Central memory CD4-positive, alpha-beta T cell (primary cell): ENCODE measurements around the gene IDH3B.
"Not testable (repeated sequence)": the region's sequence is repeated elsewhere in the genome, so short reads cannot be mapped to it uniquely, and the experiment has no call there.

Experiments used
- DNase-seq: peaks from one replicate; pipeline ENCODE4 v3.0.0; 2022

The IDH3B gene

DNA sequence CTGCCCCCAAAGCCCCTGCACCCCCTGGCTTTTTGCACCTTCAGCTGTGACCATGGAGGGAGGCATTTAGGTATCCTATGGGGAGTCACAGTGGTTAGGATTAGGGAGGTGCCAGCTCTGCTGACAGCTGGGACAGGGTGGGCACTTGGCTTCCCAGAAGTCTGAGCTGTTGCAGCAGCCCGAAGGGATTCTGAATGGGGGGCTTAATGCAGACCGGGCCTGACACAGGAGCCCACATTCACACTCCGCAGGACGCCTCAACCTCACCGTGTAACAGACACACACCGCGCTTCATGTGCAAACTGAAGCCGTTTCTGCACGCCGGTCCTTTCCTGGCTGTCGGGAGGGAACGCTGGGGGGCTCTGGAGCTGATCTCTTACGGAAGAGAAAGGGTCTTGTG lies 30.5 kb upstream of the IDH3B start:
- no peak for DNase-seq

DNA sequence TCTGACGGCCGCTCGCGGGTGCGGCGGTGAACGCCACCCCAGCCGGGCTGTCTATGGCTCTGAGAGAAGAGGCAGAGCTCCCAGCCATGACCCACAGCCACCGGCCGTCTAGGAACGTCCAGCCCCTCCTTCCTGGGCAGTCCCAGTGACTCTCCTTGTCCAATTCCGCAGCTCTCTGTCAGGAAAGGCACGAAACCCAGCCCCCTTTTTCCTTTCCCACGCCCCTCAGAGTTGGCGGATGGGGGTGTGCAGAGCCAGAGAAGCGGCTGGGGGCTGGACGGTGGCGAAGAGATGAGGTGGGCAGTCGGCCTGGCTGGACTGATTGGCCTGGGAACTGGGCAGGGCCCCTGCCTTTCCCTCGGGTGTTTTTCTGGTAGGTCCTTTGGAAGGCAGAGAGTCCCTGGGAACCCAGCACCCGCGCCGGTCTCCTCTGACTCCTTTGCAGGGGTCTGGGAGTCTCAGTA lies 30.0 kb upstream of the IDH3B start:
- no peak for DNase-seq

GRCh38 chr20:2693286-2694007 lies 29.4 kb upstream of the IDH3B start:
- peak; percentile 18 for DNase-seq

DNA sequence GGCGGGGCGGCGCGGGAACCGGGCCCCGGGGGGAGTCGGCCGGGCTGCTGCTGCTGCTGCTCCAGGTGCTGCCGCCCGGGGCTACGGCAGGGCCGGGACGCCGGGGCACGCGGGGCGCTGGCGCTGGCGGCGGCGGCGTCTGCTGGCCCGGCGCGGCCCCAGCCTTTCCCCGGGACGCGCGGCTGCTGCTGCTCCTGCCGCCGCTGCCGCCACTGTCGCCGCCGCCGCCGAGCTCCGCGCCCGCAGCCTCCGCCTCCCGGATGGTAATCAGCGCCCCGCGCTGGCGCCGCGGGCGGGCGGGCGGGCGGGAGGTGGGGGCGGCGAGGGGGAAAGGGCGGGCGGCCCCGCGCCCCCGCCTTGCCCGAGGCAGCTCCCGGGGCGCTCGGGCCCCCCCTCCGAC lies 28.9 kb upstream of the IDH3B start:
- no peak for DNase-seq

GRCh38 chr20:2692036-2692885 lies 28.2 kb upstream of the IDH3B start, which contains the start of gene EBF4:
Gene EBF4 (plus strand): TSS chr20:2692780. CDS start chr20:2693646, 866 bp downstream.
- DNase-seq: peak; percentile 19

DNA sequence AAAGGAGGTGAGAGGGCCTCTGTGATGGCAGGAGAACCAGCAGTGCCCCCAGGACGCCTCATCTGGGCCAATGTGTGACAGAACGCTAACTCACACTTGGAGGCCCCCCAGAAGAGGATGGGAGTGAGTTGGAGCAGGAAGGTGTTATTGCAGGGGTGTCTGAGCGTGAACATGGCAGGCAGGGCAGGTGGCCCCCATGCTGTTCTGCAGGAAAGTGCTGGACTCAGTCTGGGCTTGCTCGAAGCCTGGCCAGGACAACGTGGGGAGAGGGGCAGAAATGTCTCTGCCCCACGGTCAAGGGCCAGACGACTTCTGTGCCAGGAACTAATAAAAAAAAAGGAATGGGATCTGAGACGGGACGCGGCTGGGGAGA lies 27.6 kb upstream of the IDH3B start:
- no peak for DNase-seq

GRCh38 chr20:2691127-2691526 lies 27.1 kb upstream of the IDH3B start:
- no peak for DNase-seq

DNA sequence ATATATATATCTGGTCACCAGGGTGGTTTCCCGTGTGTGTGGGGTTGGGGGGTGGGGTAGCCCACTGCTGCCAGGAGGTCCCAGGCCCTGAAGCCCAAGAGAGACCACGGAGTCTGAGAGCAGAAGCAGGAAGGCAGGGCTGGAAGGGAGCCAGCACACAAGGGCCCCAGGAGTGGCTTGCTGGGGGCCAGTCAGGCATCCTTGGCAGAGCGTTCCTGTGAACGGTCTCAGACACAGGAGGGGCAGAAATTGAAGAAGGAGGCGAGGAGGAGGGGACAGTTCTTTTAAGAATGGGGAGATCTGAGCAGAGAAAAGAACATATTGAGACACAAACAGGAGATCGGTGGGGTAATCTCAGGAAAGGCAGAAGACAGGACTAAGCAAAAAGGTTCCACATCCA lies 26.7 kb upstream of the IDH3B start:
- no peak for DNase-seq

GRCh38 chr20:2690213-2690612 lies 26.2 kb upstream of the IDH3B start:
- no peak for DNase-seq

- DNase-seq: peak; percentile 80
Measured at GRCh38 chr20:2688041-2688591, 24.1 kb upstream of the IDH3B start.

DNA sequence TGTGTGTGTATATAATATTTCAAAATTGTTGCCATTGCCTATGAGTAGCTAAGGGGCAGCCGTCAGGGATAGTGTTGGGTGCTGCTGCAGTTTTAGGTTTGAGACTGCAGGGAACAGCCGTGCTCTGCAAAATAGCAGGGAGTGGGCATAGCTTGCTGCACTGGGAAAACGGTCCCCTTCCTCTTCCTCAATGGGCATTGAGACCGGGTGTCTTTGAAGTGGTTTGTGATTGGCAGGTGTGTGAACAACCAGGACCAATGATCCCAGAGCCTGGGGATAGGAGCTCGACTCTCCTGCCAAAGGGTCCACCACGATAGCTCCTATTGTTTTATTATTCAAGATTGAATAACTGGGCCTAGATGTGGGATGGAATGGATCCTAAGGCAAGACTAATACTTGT lies 23.5 kb upstream of the IDH3B start:
- no peak for DNase-seq

DNA sequence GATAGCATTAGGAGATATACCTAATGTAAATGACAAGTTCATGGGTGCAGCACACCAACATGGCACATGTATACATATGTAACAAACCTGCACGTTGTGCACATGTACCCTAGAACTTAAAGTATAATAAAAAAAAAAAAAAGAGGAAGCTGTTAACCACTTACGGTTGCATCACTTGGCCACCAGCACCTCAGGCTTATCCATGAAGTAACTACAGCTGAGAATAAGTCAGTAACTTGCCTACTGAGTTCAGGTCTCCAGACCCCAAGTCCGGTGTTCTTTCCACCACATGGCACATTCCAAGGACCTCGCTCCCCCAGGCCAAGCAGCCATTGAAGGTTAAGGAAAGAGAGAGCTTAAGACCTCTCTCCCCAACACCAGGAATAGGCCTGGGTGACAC lies 20.8 kb upstream of the IDH3B start:
- not testable (repeated sequence) for DNase-seq

- DNase-seq: not testable (repeated sequence)
Measured at GRCh38 chr20:2682040-2682439, 18.0 kb upstream of the IDH3B start.

DNA sequence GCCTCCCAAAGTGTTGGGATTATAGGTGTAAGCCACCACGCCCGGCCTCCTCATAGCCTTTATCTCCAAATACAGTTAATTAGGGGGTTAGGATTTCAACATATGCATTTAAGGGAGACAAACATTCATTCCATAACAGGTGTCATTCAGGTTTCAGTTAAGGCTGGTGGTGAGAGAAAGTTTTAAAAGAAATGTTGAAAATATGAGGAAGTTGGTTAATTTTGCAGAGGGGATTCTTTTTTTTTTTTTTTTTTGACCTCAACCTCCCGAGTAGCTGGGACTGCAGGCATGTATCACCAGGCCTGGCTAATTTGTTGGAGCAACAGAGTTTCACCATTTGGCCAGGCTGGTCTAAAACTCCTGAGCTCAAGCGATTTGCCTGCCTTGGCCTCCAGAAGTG lies 16.0 kb upstream of the IDH3B start:
- no peak for DNase-seq

GRCh38 chr20:2673453-2673852 lies 9.4 kb upstream of the IDH3B start:
- no peak for DNase-seq

DNA sequence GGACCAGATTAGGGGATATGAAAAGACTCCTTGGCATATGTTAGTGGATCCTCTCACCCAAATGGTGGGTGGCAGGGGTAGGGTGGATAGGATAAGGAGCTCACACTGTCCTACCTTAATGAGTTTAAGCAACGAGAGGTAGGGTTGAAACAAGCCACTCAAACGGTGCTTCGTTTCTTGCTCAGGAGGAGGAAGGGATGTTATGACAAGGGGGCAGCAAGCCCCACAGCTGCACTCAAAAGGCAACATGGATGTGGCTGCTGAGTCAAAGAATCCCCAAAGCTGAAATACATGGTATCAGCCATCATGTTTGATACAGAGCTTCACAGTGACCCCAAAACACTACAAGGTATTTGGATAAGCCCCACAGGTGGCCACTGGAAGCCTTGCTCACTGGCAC lies 8.4 kb upstream of the IDH3B start:
- DNase-seq: no peak

GRCh38 chr20:2671977-2672376 lies 8.0 kb upstream of the IDH3B start:
- DNase-seq: no peak

DNA sequence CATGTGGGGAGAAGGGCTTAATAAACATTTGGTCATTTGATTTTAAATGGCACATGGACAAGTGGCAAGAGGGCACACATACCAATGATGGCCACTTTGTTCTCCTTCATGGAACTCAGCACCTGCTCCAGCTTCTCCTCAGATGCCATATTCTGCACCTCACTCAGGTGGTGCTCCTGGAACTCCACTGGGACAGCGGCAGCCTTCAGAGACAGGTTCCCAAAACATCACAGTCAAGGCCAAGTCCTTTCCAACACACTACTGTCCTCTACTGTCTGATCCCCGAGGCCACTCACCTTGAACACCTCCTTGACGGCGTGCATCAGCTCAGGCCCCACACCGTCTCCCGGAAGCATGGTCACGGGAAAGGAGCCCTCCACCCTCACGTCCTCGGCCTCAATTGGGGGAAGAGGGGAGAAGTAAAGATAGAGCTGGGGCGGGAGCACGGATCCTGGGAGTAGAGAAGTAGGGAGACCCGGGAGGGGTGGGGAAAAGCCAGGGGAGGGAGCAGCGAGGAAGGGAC lies 591 bp downstream of the IDH3B start:
- DNase-seq: no peak

- no peak for DNase-seq
Measured at GRCh38 chr20:2659547-2659946, 4.5 kb downstream of the IDH3B start.

DNA sequence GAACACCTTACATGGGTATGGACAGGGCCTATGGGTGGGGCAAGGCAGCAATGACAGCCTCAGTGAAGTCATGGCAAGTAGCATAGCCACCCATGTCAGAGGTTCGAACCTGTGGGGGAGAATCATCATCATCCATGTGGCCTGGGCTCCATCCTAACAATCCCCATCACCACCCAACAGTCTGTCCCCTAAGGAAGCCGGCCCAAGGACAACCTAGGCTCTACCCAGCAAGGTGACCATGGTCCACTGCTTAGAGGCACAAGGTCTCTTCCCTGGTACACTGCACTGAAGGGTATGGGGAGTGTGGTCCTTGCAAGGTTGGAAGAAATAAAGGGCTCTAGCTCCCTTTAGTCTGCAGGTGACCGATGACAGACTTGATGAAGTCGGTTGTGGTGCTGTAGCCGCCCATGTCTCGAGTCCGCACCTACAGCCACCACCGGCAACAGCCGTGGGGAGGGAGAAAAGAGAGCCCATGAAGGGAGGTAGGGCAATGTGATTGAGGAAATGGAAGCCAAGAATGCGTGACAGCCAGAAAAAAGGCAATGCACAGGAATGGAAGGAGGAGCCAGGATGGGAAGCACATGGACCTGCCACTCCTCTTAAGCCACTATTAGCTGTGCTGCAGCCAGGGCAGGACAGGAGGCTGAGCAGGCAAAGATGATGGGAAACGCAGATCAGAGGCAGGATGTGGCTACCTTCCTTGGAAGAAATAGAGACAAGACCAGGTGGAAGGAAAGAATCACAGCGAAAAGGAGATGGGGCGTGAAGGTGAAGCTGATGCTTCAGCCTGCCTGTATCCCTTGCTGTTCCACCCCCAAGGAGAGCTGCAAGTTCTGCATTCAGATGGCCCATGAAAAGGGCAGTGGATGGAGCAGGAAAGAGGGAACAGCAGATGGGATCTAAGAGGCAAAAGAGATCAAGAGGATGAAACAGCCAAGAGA lies 5.3 kb downstream of the IDH3B start:
- DNase-seq: no peak

GRCh38 chr20:2657674-2658073 lies 6.3 kb downstream of the IDH3B start:
- DNase-seq: no peak

GRCh38 chr20:2657241-2657640 lies 6.8 kb downstream of the IDH3B start:
- no peak for DNase-seq
